Pancreas (tissue), 10 donors: ENCODE measurements around the gene PIK3C2A. TPM values are rescaled to one million over a fixed set of nuclear protein-coding genes. Genes with fewer than 3 reads are reported as not detected.

ENCODE experiments used
- ATAC-seq, 4 donors: fragments of 200-7000 bp; cut with Tn5 transposase; one replicate each; pipeline versions ENCODE4 v1.8.0 to v1.9.1; 2020; ENCODE audit warnings: mild to moderate bottlenecking in 4 of 4, moderate library complexity in 4 of 4
- DNase-seq, 6 donors: peaks; one replicate each; pipeline ENCODE4 v3.0.0-alpha.2; 2020
- FAIRE-seq: peaks from 2 replicates; lab custom pipeline; 2012; peaks lifted over from hg19 to GRCh38; lab: Jason Lieb, UNC
- H3K27ac ChIP-seq, 4 donors: fragments of 200-600 bp; sonication (generic); 1 replicate in 3 of 4; 2 replicates in 1 of 4; pipeline versions ENCODE4 v1.5.0 to v1.8.0; 2020
- H3K27me3 ChIP-seq, 4 donors: fragments of 200-600 bp; one replicate each; pipeline ENCODE4 v1.8.0; 2021
- H3K36me3 ChIP-seq, 3 donors: fragments of 200-600 bp; sonication (generic) in 1 of 3; one replicate each; pipeline versions ENCODE4 v1.5.0 to v1.8.0; 2020 to 2021
- H3K4me1 ChIP-seq, 3 donors: fragments of 200-600 bp; one replicate each; pipeline ENCODE4 v1.8.0; 2021
- H3K4me3 ChIP-seq, 4 donors: fragments of 200-600 bp; sonication (generic) in 2 of 4; one replicate each; pipeline versions ENCODE4 v1.5.0 to v1.8.0; 2020 to 2021
- H3K9me3 ChIP-seq, 4 donors: fragments of 200-600 bp; one replicate each; pipeline ENCODE4 v1.8.0; 2021
- WGBS, 2 donors: extraction: QIAGEN DNeasy Blood & Tissue Kit; methylation state at CpG; one replicate each; pipeline ENCODE4 v1.1.7; 2013; 5-methylcytosine and 5-hydroxymethylcytosine counted together
- intact Hi-C, 3 donors: fragments of 100-400 bp; cut with DNase I; formaldehyde crosslinking; loops; one replicate each; pipeline versions ENCODE4 v1.11.1 to v1.14.2; 2022
- polyA plus RNA-seq, 2 donors: library from polyadenylated mRNA; stranded (reverse); fragments of 200-250 nt; gene quantifications; one replicate each; pipeline ENCODE4 v1.2.3, GENCODE V29; 2013
- total RNA-seq, 6 donors: library from RNA; stranded (reverse); fragmentation: NEBNext Ultra II Directional in 4 of 6; extraction: Animal tissue kit (Norgen Biotek cat#: 25700) in 4 of 6; gene quantifications; one replicate each; pipeline versions ENCODE4 v1.2.1 to v1.2.4, GENCODE V29; 2021 to 2023
- TF ChIP-seq, protein P1 (sequence below), 4 donors: fragments of 200-600 bp; sonication (generic) in 3 of 4; IDR thresholded peaks; one replicate each; pipeline versions ENCODE4 v1.5.0 to v1.8.0; 2021; ENCODE audit warnings: antibody characterized with exemption in 4 of 4
- donor health status: healthy with polysubstance abuse.
- donor health status: DM: no; HTN: no; CAD: no; lungs with moderate emphysema.
- donor health status: DM: no; HTN: no; CAD: no.
- donor health status: control.
- donor health status: control.
- donor health status: Bipolar disorder and iron deficiency.
- donor health status: DM: yes; HTN: yes; CAD: no.
- donor health status: DM: no; HTN: no; CAD: no.
- donor health status: DM: no; HTN: no; CAD: no.
- donor health status: DM: yes; HTN: yes; CAD: no.

Gene PIK3C2A
- total and polyA plus RNA-seq, 8 donors: 5.4 to 33.2 (median 22.8) TPM

DNA sequence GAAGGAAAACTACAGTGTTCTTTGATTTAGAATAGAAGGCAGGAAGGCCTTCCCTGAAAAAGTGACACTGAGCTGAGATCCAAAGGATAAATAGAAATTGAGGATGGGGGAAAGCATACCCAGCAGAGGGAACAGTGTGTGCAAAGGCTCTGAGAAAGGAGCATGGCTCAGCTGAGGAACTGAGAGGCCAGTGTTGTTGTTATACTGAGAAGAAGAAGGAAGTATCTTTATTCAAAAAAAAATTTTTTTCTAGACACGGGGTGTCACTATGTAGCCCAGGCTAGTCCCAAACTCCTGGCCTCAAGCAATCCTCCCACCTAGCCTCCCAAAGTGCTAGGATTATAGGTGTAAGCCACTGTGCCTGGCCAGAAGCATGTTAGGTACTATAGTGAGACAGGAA, 3.5 kb upstream of the PIK3C2A start:
- ATAC-seq: no peak
- TF ChIP-seq, protein P1, sequence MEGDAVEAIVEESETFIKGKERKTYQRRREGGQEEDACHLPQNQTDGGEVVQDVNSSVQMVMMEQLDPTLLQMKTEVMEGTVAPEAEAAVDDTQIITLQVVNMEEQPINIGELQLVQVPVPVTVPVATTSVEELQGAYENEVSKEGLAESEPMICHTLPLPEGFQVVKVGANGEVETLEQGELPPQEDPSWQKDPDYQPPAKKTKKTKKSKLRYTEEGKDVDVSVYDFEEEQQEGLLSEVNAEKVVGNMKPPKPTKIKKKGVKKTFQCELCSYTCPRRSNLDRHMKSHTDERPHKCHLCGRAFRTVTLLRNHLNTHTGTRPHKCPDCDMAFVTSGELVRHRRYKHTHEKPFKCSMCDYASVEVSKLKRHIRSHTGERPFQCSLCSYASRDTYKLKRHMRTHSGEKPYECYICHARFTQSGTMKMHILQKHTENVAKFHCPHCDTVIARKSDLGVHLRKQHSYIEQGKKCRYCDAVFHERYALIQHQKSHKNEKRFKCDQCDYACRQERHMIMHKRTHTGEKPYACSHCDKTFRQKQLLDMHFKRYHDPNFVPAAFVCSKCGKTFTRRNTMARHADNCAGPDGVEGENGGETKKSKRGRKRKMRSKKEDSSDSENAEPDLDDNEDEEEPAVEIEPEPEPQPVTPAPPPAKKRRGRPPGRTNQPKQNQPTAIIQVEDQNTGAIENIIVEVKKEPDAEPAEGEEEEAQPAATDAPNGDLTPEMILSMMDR (IDR thresholded peaks at IDR 0.05): no peak
- Histone ChIP-seq H3K4me3 (no peak overlapping the region), H3K36me3 (no peaks in the 10 kb centered on the region), H3K27me3 (no peaks in the 10 kb centered on the region), H3K4me1 (peaks cover under 1 to 11% (median 3%) of the 10 kb centered on the region in 3 donors), H3K9me3 (no peaks in the 10 kb centered on the region), H3K27ac (no peak overlapping the region)
- intact Hi-C loops: no loop called here
- FAIRE-seq: no peak
- 82 to 93% methylated on average over 1 of the region's 1 CpG for WGBS, 2 donors
- DNase-seq: no peak

GRCh38 chr11:17209939-17210245, 2.1 kb upstream of the PIK3C2A start:
- Histone ChIP-seq H3K36me3 (no peaks in the 10 kb centered on the region), H3K9me3 (no peaks in the 10 kb centered on the region), H3K27ac (peak overlapping the region in 3 of 4 donors; percentile 96 to 98 (median 98)), H3K4me1 (peaks cover 6 to 17% (median 10%) of the 10 kb centered on the region in 3 donors), H3K4me3 (no peak overlapping the region), H3K27me3 (no peaks in the 10 kb centered on the region)
- 98 to 100% methylated on average over 1 of the region's 1 CpG for WGBS, 2 donors
- FAIRE-seq (no peak), ATAC-seq (no peak), DNase-seq (no peak)
- intact Hi-C loops: no loop called here
- TF ChIP-seq, protein P1 (IDR thresholded peaks at IDR 0.05): no peak

DNA sequence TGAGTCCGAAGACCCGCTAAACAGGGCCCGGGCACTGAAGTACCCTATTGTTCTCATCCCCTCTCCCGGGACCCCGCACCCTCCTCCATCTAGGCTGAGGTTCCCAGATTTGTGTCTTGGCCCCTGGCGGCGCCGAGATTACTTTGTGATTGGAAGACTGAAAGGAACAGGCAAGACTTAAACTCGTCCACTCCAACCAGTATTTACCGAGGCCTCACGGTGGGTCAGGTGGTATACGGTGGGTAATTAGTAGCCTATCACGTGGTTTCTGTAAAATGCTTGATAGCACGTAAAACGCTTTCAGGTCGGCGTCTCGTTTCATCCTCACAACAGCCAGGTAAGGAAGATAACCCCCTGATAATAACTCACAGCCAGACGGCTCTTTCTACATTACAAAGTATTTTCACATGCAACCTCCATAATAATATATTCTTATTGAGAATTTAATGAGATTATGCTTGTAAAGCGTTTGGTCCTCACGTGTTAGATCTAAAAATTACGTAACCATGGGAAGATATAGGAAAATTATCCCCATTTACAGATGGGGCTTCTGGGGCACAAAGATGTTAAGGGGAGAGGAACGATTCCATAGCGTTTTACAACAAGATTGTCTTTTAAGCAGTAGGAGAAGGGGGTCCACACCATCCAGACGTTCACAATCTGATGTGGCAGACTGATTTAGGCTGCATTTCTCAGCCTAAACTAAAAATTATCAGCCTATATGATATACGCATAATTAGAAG, 642 bp upstream of the PIK3C2A start:
- Histone ChIP-seq H3K9me3 (no peaks in the 10 kb centered on the region), H3K4me1 (peaks cover 6 to 17% (median 10%) of the 10 kb centered on the region in 3 donors), H3K4me3 (peak overlapping the region; percentile 74 to 98 (median 92)), H3K36me3 (no peaks in the 10 kb centered on the region), H3K27me3 (no peaks in the 10 kb centered on the region), H3K27ac (peak overlapping the region; percentile 96 to 98 (median 97))
- intact Hi-C loops: no loop called here
- no peak for FAIRE-seq
- TF ChIP-seq, protein P1 (IDR thresholded peaks at IDR 0.05): no peak
- peak in 3 of 6 donors; percentile 68 to 73 (median 68) for DNase-seq
- WGBS, 2 donors: 1% methylated on average over 26 of the region's 26 CpGs
- peak; percentile 79 to 88 (median 82) for ATAC-seq

GRCh38 chr11:17206463-17206862, 1.3 kb downstream of the PIK3C2A start:
- DNase-seq (no peak), FAIRE-seq (no peak), ATAC-seq (no peak)
- H3K27me3 ChIP-seq: no peaks in the 10 kb centered on the region
- H3K36me3 ChIP-seq: no peaks in the 10 kb centered on the region
- peaks cover 6 to 24% (median 14%) of the 10 kb centered on the region in 3 donors for H3K4me1 ChIP-seq
- H3K27ac ChIP-seq: peak overlapping the region in 1 of 4 donors; percentile 98
- H3K4me3 ChIP-seq: peak overlapping the region in 3 of 4 donors; percentile 91 to 98 (median 92)
- intact Hi-C loops: no loop called here
- 43 to 51% methylated on average over 2 of the region's 2 CpGs for WGBS, 2 donors
- TF ChIP-seq, protein P1 (IDR thresholded peaks at IDR 0.05): no peak
- no peaks in the 10 kb centered on the region for H3K9me3 ChIP-seq

DNA sequence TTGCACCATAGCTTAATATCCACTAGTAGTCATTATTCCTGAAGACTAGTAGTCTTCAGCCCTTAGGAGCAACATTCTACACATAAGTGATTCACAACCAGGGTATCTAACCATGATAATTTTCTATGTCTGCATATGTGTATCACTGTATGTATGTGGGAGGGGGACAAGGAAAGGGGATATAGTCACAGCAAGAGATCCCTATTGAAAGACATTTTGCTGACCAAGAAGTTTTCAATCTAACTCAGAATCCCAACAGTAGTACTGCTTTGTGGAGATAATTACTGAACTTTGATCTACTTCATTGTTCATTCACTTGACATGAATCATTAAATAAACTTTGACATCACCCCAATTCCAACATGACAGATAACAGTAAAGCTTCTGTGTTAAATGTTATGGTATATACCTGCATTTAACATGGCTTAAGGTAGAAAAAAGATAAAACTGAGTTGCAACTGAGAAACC, 10.3 kb downstream of the PIK3C2A start:
- FAIRE-seq (no peak), ATAC-seq (peak; percentile 38 to 65 (median 58)), DNase-seq (no peak)
- H3K9me3 ChIP-seq: no peaks in the 10 kb centered on the region
- no peak overlapping the region for H3K27ac ChIP-seq
- TF ChIP-seq, protein P1 (IDR thresholded peaks at IDR 0.05): no peak
- H3K36me3 ChIP-seq: peaks cover 0 to 6% (median 0%) of the 10 kb centered on the region in 3 donors
- no peak overlapping the region for H3K4me3 ChIP-seq
- intact Hi-C loops: no loop called here
- H3K27me3 ChIP-seq: no peaks in the 10 kb centered on the region
- H3K4me1 ChIP-seq: peaks cover 0 to 11% (median 9%) of the 10 kb centered on the region in 3 donors
